PC-9 (cell line): ENCODE results near the gene RALGPS1. TPM values are rescaled to one million over a fixed set of nuclear protein-coding genes. Genes with fewer than 3 reads are reported as not detected.
A peak's percentile ranks its signal among the peaks of the same experiment; 100 is the strongest.

Experiments used
- BruUV-seq: library from RNA; stranded (reverse); fragments of 400-500 nt; replicated peaks from 2 replicates; lab custom pipeline; 2021; lab: Mats Ljungman, UMichigan
- CTCF ChIA-PET: fragments of 300-600 bp; sonication (Branson Sonifier 250); formaldehyde crosslinking; loops from one replicate; lab custom pipeline; 2022; ENCODE audit warnings: antibody characterized with exemption; lab: Charles Lee
- POLR2A ChIA-PET: fragments of 300-600 bp; sonication (Branson Sonifier 250); formaldehyde crosslinking; loops from one replicate; lab custom pipeline; 2022; ENCODE audit warnings: antibody characterized with exemption; ENCODE audit not compliant: unreplicated experiment; lab: Charles Lee
- DNase-seq, 2 experiments: peaks; one replicate each; pipeline versions ENCODE4 v3.0.0 to v3.0.0-alpha.2; 2015 to 2022; ENCODE audit warnings: mixed read lengths in 1 of 2
- H2AFZ ChIP-seq: fragments of 200-600 bp; sonication (generic); 2 replicates; pipeline ENCODE4 v1.8.1; 2017; ENCODE audit warnings: antibody characterized with exemption
- H3F3A ChIP-seq: fragments of 200-600 bp; sonication (generic); 2 replicates; pipeline ENCODE4 v1.8.1; 2017; ENCODE audit warnings: antibody characterized with exemption, mild to moderate bottlenecking, low read depth; ENCODE audit not compliant: insufficient read depth
- H3K27ac ChIP-seq: fragments of 200-600 bp; sonication (generic); 2 replicates; pipeline ENCODE4 v1.6.1; 2016; ENCODE audit warnings: mixed run types
- H3K27me3 ChIP-seq: fragments of 200-600 bp; sonication (generic); 2 replicates; pipeline ENCODE4 v1.6.1; 2016; ENCODE audit warnings: low read depth, mixed run types; ENCODE audit not compliant: insufficient read depth
- H3K36me3 ChIP-seq: fragments of 200-600 bp; sonication (generic); 2 replicates; pipeline ENCODE4 v1.6.1; 2016; ENCODE audit warnings: low read depth, mixed run types
- H3K4me1 ChIP-seq: fragments of 200-600 bp; sonication (generic); replicated peaks from 2 replicates; pipeline ENCODE4 v1.6.1; 2016; ENCODE audit warnings: mixed run types; ENCODE audit not compliant: insufficient read depth
- H3K4me2 ChIP-seq: fragments of 200-600 bp; sonication (generic); 2 replicates; pipeline ENCODE4 v1.6.1; 2017; ENCODE audit warnings: mixed run types
- H3K4me3 ChIP-seq: fragments of 200-600 bp; sonication (generic); 2 replicates; pipeline ENCODE4 v1.6.1; 2016; ENCODE audit warnings: mixed run types
- H3K79me2 ChIP-seq: fragments of 200-600 bp; sonication (generic); 2 replicates; pipeline ENCODE4 v1.6.1; 2017; ENCODE audit warnings: low read depth, mixed run types
- H3K9me2 ChIP-seq: fragments of 200-600 bp; sonication (generic); 2 replicates; pipeline ENCODE4 v1.8.1; 2017; ENCODE audit warnings: mild to moderate bottlenecking; ENCODE audit not compliant: insufficient read depth
- H3K9me3 ChIP-seq: fragments of 200-600 bp; sonication (generic); 2 replicates; pipeline ENCODE4 v1.8.1; 2016; ENCODE audit warnings: low read depth; ENCODE audit not compliant: insufficient read depth
- H4K20me1 ChIP-seq: fragments of 200-600 bp; sonication (generic); 2 replicates; pipeline ENCODE4 v1.8.1; 2017; ENCODE audit not compliant: insufficient read depth
- EZH2 ChIP-seq: fragments of 200-600 bp; sonication (generic); IDR thresholded peaks from 2 replicates; pipeline ENCODE4 v1.8.0; 2017; ENCODE audit warnings: antibody characterized with exemption, low read depth
- intact Hi-C: fragments of 100-400 bp; cut with micrococcal nuclease; formaldehyde crosslinking; loops from one replicate; pipeline ENCODE4 v1.10.0; 2022; ENCODE audit not compliant: unreplicated experiment
- total RNA-seq: library from RNA; stranded (reverse); gene quantifications from 2 replicates; pipeline ENCODE4 v1.2.3, GENCODE V29; 2021
- TF ChIP-seq, protein P1 (sequence below): fragments of 200-600 bp; sonication (generic); conservative IDR thresholded peaks from 2 replicates; pipeline ENCODE4 v1.6.1; 2017; ENCODE audit warnings: mixed run types, antibody characterized with exemption, mild to moderate bottlenecking, moderate library complexity

The RALGPS1 gene
- total RNA-seq, 1 experiment from 2014 or later, result 23.3 TPM

DNA sequence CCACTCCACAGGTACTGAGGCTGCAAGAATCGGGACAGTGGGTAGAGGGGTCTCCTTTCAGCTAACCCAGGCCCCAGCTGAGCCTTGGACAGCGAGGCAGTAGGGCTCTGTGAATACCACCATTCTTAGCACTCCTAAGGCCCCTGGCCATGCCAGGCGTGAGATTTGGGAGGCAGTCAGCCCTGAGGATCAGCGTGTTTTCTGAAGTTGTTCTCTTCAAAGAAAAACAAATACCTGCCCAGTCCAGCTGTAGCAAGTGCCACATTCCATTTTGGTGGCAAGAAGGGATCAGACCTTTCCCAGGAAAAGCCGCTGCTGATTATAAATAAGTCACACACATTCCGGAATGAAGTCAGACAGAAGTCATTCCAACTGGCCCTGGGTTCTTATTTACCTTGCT, 47.8 kb downstream of the RALGPS1 start:
- no peak overlapping the region for H2AFZ ChIP-seq
- POLR2A ChIA-PET, result no interaction called here
- H4K20me1 ChIP-seq, result no peaks in the 10 kb centered on the region
- H3K9me2 ChIP-seq, result no peaks in the 10 kb centered on the region
- no peaks in the 10 kb centered on the region for H3K27me3 ChIP-seq
- TF ChIP-seq, protein P1, sequence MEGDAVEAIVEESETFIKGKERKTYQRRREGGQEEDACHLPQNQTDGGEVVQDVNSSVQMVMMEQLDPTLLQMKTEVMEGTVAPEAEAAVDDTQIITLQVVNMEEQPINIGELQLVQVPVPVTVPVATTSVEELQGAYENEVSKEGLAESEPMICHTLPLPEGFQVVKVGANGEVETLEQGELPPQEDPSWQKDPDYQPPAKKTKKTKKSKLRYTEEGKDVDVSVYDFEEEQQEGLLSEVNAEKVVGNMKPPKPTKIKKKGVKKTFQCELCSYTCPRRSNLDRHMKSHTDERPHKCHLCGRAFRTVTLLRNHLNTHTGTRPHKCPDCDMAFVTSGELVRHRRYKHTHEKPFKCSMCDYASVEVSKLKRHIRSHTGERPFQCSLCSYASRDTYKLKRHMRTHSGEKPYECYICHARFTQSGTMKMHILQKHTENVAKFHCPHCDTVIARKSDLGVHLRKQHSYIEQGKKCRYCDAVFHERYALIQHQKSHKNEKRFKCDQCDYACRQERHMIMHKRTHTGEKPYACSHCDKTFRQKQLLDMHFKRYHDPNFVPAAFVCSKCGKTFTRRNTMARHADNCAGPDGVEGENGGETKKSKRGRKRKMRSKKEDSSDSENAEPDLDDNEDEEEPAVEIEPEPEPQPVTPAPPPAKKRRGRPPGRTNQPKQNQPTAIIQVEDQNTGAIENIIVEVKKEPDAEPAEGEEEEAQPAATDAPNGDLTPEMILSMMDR, result no peak
- no peak for TF ChIP-seq EZH2
- no peak overlapping the region for H3K4me2 ChIP-seq
- no peaks in the 10 kb centered on the region for H3K79me2 ChIP-seq
- BruUV-seq, result no TSS peak
- H3K4me1 ChIP-seq, result peaks cover 30% of the 10 kb centered on the region
- CTCF ChIA-PET, result no interaction called here
- H3K4me3 ChIP-seq, result no peak overlapping the region
- no peaks in the 10 kb centered on the region for H3K36me3 ChIP-seq
- H3K9me3 ChIP-seq, result no peaks in the 10 kb centered on the region
- intact Hi-C loops, result no loop called here
- DNase-seq, result no peak
- peaks cover 15% of the 10 kb centered on the region for H3F3A ChIP-seq
- H3K27ac ChIP-seq, result no peak overlapping the region

DNA sequence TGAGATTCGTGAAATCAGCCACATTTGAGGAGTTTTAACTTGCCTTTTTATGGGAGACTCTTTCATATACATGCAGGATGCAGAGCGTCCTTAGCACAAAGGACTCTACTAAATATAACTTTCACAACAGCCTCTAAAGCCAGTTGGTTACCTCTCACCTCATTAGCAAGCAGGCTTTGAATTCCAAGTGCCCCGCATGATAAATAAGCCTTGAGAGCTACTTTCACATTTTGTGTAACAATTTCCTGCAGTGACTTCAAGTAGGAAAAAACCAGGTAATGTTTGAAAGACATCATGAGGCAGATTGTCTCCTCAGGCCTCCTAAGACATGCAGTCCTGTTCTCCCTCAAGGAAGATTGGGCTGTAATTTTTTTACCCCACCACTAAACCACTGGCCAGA, 50.5 kb downstream of the RALGPS1 start:
- H3K9me2 ChIP-seq, result no peaks in the 10 kb centered on the region
- no peaks in the 10 kb centered on the region for H4K20me1 ChIP-seq
- H3K4me3 ChIP-seq, result no peak overlapping the region
- H3K4me2 ChIP-seq, result peak overlapping the region; percentile 53
- H2AFZ ChIP-seq, result no peak overlapping the region
- H3K4me1 ChIP-seq, result peaks cover 19% of the 10 kb centered on the region
- H3K27ac ChIP-seq, result peak overlapping the region; percentile 63
- H3K9me3 ChIP-seq, result no peaks in the 10 kb centered on the region
- CTCF ChIA-PET, result interaction anchor here (0.9 to 1.0 kb wide), 2 partner anchors 84 to 233 kb away, joined by 3 to 4 read pairs; no protein-coding TSS in a partner anchor
- H3F3A ChIP-seq, result peaks cover 11% of the 10 kb centered on the region; the same call in 1 of the 2 replicates
- BruUV-seq, result no TSS peak
- POLR2A ChIA-PET, result interaction anchor here (0.6 kb wide), 1 partner anchor 18 kb away, joined by 6 read pairs; no protein-coding TSS in a partner anchor
- H3K79me2 ChIP-seq, result no peaks in the 10 kb centered on the region
- TF ChIP-seq, protein P1, result no peak
- no peak for TF ChIP-seq EZH2
- H3K36me3 ChIP-seq, result no peaks in the 10 kb centered on the region
- peak; percentile 7 to 80 for DNase-seq
- H3K27me3 ChIP-seq, result no peaks in the 10 kb centered on the region
- intact Hi-C loops, result loop anchor here (1.0 kb wide), 1 partner anchor 234 kb away; no protein-coding TSS in a partner anchor

DNA sequence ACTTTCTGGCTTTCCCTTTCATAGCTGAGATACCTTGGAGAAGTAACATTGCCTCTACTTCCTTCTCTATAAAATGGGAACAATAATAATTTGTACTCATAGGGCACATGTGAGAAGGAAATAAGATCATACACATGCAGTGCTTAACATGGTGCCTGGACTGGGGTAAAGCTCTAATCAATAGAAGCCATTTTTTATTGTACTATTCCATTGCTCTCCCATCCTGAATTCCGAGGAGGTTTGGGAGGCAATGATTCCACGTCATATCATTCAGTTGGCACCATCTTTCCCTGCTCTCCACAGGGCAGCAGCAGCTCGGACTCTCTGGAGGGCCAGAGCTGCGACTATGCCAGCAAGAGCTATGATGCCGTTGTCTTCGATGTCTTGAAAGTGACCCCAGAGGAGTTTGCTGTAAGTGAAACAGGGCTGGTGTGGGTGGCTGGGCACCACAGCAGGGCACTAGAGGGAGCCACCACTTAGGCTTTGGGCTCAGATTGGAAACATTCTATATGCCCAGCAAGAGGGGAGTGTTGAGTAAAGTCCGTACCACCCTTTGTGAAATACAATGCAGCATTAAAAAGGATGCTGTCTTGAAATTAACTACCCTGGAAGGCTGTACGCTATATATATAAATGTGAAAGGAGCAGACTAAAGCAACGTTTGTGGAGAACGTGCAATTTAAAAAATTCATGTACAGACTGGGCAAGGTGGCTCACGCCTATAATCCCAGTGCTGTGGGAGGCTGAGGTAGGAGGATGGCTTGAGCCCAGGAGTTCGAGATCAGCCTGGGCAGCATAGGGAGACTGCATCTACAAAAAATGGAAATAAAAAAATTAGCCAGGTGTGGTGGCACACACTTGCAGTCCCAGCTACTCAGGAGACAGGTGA, 51.2 kb downstream of the RALGPS1 start:
- Histone ChIP-seq H3K9me3 (no peaks in the 10 kb centered on the region), H3K27me3 (no peaks in the 10 kb centered on the region), H3K27ac (peak overlapping the region; percentile 63), H3K4me3 (no peak overlapping the region), H4K20me1 (no peaks in the 10 kb centered on the region), H3K36me3 (no peaks in the 10 kb centered on the region), H3K79me2 (no peaks in the 10 kb centered on the region), H2AFZ (no peak overlapping the region), H3K4me1 (peaks cover 19% of the 10 kb centered on the region), H3K4me2 (peak overlapping the region; percentile 53), H3K9me2 (no peaks in the 10 kb centered on the region), H3F3A (peaks cover 11% of the 10 kb centered on the region; the same call in 1 of the 2 replicates)
- BruUV-seq, result no TSS peak
- peak in 1 of 2 experiments; percentile 28 for DNase-seq
- TF ChIP-seq, protein P1, result peak; percentile 77
- TF ChIP-seq EZH2, result no peak
- ChIA-PET POLR2A (interaction anchor here (0.6 kb wide), 1 partner anchor 18 kb away, joined by 6 read pairs; no protein-coding TSS in a partner anchor), CTCF (interaction anchor here (0.6 to 1.0 kb wide), 3 partner anchors 19 to 97 kb away, joined by 3 read pairs; no protein-coding TSS in a partner anchor)
- intact Hi-C loops, result loop anchor here (1.0 kb wide), 1 partner anchor 234 kb away; no protein-coding TSS in a partner anchor
